Muscle of back (tissue), 11 donors: ENCODE results near the gene PRPF19. TPM values are rescaled to one million over a fixed set of nuclear protein-coding genes. Genes with fewer than 3 reads are reported as not detected.

Source experiments
- DNase-seq, 3 donors: peaks; one replicate each; pipeline versions ENCODE4 v3.0.0 to v3.0.0-alpha.2; 2013
- polyA plus RNA-seq, 10 donors: library from polyadenylated mRNA; unstranded; fragments of 120-200 nt; gene quantifications; one replicate each; pipeline ENCODE4 v1.2.1, GENCODE V29; 2013; ENCODE audit not compliant: insufficient read length in 10 of 10

PRPF19 gene
- polyA plus RNA-seq, 10 donors, result 53.2 to 96.9 (median 63.3) TPM

- DNase-seq, result no peak
Observed at GRCh38 chr11:60939855-60940254, 33.5 kb upstream of the PRPF19 start.

- no peak for DNase-seq
Observed at GRCh38 chr11:60939301-60939700, 32.9 kb upstream of the PRPF19 start.

GRCh38 chr11:60938500-60938899, 32.1 kb upstream of the PRPF19 start:
- DNase-seq, result no peak

GRCh38 chr11:60937811-60938210, 31.4 kb upstream of the PRPF19 start:
- no peak for DNase-seq

DNA sequence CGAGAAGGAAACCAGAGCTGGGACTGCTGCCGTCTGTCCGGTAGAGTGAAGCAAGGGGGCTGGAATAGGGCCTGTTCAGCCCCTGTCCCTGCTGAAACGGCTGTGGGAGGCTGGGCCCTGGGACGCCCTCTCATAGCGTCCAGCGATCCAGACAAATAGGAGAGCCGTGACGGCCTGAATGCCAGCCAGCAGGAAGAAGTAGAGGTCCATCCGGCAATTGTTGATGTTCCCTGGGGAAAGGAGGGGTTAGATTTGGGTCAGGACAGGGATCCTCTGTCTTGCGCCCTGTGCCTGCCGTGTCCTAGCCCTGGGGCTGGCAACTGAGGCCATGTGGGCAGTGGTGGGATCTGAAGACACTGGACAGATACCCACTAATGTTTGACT, 30.8 kb upstream of the PRPF19 start:
- no peak for DNase-seq

DNA sequence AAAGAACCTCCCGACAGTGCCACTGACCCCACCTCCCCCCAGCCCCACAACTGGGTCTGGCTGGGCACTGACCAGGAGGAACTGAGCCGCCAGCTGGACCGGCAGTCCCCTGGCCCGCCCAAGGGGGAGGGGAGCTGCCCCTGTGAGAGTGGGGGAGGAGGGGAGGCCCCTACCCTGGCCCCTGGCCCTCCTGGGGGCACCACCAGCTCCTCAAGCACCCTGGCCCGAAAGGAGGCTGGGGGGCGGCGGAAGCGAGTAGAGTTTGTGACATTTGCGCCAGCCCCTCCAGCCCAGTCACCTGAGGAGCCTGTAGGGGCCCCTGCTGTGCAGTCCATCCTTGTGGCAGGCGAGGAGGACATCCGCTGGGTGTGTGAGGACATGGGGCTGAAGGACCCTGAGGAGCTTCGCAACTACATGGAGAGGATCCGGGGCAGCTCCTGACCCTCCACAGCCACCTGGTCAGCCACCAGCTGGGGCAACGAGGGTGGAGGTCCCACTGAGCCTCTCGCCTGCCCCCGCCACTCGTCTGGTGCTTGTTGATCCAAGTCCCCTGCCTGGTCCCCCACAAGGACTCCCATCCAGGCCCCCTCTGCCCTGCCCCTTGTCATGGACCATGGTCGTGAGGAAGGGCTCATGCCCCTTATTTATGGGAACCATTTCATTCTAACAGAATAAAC, 30.2 kb upstream of the PRPF19 start:
- DNase-seq, result no peak

- DNase-seq, result no peak
Observed at GRCh38 chr11:60935676-60936442, 29.5 kb upstream of the PRPF19 start.

DNA sequence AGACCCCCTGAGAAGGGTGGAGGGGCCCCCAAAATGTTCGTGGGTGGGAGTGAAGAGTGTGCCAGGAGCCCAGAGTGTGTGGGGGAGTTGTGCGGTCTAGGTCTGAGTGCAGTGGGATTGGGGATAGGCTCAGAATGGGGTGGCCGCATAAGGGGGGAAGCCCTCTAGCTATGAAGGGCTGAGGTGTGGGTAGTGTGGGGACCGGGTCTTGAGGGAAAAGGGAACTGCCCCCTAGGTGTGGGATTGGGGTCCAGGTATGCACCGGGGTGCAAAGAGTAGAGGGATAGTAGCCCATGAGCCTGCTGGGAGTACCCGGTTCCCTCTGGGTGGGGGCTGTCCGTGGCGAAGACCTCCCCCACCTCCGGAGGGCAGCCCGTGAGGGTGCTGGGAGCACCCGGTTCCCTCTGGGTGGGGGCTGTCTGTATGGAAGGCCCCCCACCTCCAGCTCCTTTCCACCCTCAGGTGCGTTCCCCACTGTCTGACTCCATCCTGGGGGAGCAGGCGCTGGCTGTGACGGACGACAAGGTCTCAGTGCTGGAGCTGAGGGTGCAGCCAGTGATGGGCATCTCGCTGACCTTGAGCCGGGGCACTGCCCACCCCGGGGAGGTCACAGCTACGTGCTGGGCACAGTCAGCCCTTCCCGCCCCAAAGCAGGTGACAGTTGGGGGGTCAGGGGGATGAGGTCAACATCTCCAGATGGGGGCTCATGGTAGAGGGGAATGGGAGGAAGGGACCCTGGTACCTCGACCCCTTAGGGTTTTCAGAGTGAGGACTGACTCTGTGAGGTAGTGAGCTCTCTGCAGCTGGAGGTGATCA, 28.6 kb upstream of the PRPF19 start:
- DNase-seq, result no peak

DNA sequence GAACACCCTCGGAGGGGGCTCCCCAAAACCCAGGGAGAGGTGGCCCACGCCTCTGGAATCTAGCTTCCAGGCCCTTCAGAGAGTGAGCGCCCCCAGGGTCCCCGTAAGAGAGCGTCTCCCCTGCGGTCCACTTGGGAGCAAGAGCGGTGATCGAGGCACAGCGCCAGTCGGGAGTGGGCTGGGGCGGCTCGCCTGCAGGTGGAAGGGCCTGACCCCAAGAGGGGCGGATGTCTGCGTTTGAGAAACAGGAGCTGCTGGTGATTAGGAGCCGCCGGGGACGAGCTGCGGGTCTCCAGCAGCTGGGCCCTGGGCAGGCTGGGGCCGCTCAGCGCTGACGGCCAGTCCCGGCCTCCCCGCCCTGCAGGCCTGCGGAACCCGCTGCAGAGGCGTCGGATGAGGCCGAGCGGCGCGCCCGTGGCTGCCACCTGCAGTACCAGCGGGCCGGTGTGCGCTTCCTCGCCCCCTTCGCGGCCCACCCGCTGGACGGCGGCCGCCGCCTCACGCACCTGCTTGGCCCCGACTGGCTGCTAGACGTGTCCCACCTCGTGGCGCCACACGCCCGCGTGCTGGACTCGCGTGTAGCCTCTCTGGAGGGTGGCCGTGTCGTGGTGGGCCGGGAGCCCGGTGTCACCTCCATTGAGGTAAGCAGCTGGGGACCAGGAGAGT, 27.9 kb upstream of the PRPF19 start:
- no peak for DNase-seq

- no peak for DNase-seq
Observed at GRCh38 chr11:60933416-60934123, 27.2 kb upstream of the PRPF19 start.

- no peak for DNase-seq
Observed at GRCh38 chr11:60932605-60933356, 26.4 kb upstream of the PRPF19 start.

- no peak for DNase-seq
Observed at GRCh38 chr11:60931917-60932316, 25.5 kb upstream of the PRPF19 start.

DNA sequence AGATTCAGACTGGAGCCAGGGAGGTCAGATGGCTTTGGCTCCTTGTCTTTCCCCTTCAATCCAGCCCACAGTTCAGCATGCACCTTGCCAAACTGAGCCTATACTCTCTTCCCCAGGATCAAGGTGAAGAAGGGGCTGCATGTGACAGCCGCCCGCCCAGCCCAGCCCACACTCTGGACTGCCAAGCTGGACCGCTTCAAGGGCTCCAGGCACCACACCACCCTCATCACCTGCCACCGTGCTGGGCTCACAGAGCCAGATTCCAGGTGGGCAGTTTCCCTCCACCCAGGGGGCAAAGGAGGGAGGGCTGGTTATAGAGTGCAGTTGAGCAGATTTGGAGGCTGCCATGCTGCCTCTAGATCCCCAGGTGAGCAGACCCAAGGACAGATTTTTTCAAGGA, 24.0 kb upstream of the PRPF19 start:
- DNase-seq, result no peak

GRCh38 chr11:60929764-60930163, 23.4 kb upstream of the PRPF19 start:
- DNase-seq, result no peak

- DNase-seq, result no peak
Observed at GRCh38 chr11:60928563-60929001, 22.2 kb upstream of the PRPF19 start.

GRCh38 chr11:60927600-60927999, 21.2 kb upstream of the PRPF19 start:
- no peak for DNase-seq

GRCh38 chr11:60927061-60927592, 20.7 kb upstream of the PRPF19 start:
- no peak for DNase-seq

DNA sequence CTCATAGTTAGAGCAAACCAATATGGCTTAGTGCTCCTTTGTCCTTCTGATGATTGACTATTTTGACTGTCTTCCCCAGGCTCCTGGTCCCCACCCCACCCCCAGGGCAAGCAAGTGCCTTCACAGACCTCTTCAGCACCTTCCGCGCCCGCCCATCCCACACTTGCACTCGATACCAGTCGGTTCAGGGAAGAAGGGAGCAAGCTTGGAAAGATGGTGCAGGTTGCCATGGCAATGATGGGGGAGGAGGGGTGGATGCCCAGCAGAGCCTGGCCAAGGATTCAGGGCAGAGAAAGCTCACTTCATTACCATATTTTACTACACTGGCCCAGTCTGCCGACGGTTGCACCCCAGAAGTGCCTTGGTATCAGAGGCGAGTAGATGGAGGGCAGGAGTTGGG, 20.1 kb upstream of the PRPF19 start:
- no peak for DNase-seq

- DNase-seq, result no peak
Observed at GRCh38 chr11:60925868-60926267, 19.5 kb upstream of the PRPF19 start.
